Measurements from ENCODE around the gene OR2AE1. TPM values are rescaled to one million over a fixed set of nuclear protein-coding genes. Genes with fewer than 3 reads are reported as not detected.

OR2AE1 gene
- total and polyA plus RNA-seq, 9 of the 15 experiments (the other 6 are each of a cell fraction or from before 2014, with no cell fraction given) = 0.27 TPM; not detected in 8

DNA sequence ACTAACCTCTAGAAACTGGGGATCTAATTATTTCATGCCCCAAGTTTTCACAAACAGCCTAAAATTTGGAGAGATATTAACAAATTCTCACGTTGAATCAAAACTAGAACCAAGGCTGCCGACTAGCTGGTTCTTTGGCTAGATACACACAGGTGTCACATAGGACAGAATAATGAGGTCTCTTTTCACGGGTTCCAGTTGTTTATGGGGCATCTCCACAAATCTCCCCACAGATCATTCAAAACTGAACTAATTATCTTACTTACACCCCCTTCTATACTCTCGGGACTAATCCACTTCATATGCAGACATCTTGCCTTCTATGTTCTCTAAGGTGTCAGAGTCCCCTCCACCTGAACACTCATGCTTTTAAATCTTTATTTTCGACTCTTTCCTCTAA is 16.4 kb upstream of the OR2AE1 start:
- Histone ChIP-seq H2AFZ (ENCODE audit: low read depth, low read length) (no peak overlapping the region), H4K20me1 (replicated peaks; ENCODE audit: control insufficient read depth, insufficient read depth, low read length) (no peaks in the 10 kb centered on the region), H3K36me3 (ENCODE audit: control insufficient read depth, insufficient read depth, low read length) (peaks cover 7% of the 10 kb centered on the region; the same call in 1 of the 3 replicates), H3K27ac (ENCODE audit: extremely low read depth, low read depth, low read length) (no peak overlapping the region), H3K4me2 (ENCODE audit: insufficient read depth, low read length) (no peak overlapping the region), H3K27me3 (ENCODE audit: control insufficient read depth in 2 of 2, insufficient read depth in 2 of 2, low read length in 2 of 2) (no peaks in the 10 kb centered on the region), H3K9me3 (replicated peaks; ENCODE audit: control insufficient read depth, insufficient read depth, low read depth, low read length) (no peaks in the 10 kb centered on the region), H3K4me1 (replicated peaks in 1 of 2; ENCODE audit: control insufficient read depth in 2 of 2, insufficient read depth in 2 of 2, low read length in 2 of 2) (no peaks in the 10 kb centered on the region; a peak in 2 of 5 replicates), H3K79me2 (ENCODE audit: control insufficient read depth, insufficient read depth, low read length) (no peaks in the 10 kb centered on the region), H3K9ac (ENCODE audit: insufficient read depth in 1 of 2, low read depth in 2 of 2, low read length in 2 of 2) (no peak overlapping the region), H3K9me1 (ENCODE audit: control insufficient read depth, insufficient read depth, low read length) (no peaks in the 10 kb centered on the region), H3K4me3 (no peak overlapping the region)
- CTCF ChIA-PET (ENCODE audit: low intra/inter-chr PET ratio) = no interaction called here
- DNase-seq (ENCODE audit: extremely low read depth in 1 of 4, low spot score in 3 of 4) = no peak
- FAIRE-seq = no peak
- 48% methylated on average over 5 of the region's 5 CpGs for WGBS (ENCODE audit: insufficient coverage, low coverage, missing lambda C conversion rate)
- intact Hi-C loops (cut with micrococcal nuclease) (no loop called here), in situ Hi-C loops (cut with MboI) (no loop called here)
- POLR2A ChIA-PET = interaction anchor here (0.6 to 1.6 kb wide), 2 partner anchors 15 to 266 kb away, joined by 4 to 7 read pairs; no protein-coding TSS in a partner anchor
- no TSS peak for BruUV-seq (replicated peaks)
- TF ChIP-seq CCAR2 (IDR thresholded peaks at IDR 0.05; ENCODE audit: low read depth, low read length) (no peak), ZEB2 (IDR thresholded peaks at IDR 0.05) (no peak), RCOR1 (IDR thresholded peaks at IDR 0.05; ENCODE audit: borderline replicate concordance in 1 of 2, low read depth in 2 of 2, low read length in 2 of 2) (no peak), BRD4 (IDR thresholded peaks at IDR 0.05) (no peak), L3MBTL2 (IDR thresholded peaks at IDR 0.05) (no peak), ZC3H8 (IDR thresholded peaks at IDR 0.05) (no peak), HDAC3 (IDR thresholded peaks at IDR 0.05; ENCODE audit: borderline replicate concordance, partially characterized antibody) (no peak), SMAD4 (CRISPR knock-in tag; conservative IDR thresholded peaks at IDR 0.05) (no peak), ZNF197 (CRISPR knock-in tag; IDR thresholded peaks at IDR 0.05; ENCODE audit: low read depth) (no peak), ZNF316 (IDR thresholded peaks at IDR 0.05) (no peak)
- TF ChIP-seq, protein P1, sequence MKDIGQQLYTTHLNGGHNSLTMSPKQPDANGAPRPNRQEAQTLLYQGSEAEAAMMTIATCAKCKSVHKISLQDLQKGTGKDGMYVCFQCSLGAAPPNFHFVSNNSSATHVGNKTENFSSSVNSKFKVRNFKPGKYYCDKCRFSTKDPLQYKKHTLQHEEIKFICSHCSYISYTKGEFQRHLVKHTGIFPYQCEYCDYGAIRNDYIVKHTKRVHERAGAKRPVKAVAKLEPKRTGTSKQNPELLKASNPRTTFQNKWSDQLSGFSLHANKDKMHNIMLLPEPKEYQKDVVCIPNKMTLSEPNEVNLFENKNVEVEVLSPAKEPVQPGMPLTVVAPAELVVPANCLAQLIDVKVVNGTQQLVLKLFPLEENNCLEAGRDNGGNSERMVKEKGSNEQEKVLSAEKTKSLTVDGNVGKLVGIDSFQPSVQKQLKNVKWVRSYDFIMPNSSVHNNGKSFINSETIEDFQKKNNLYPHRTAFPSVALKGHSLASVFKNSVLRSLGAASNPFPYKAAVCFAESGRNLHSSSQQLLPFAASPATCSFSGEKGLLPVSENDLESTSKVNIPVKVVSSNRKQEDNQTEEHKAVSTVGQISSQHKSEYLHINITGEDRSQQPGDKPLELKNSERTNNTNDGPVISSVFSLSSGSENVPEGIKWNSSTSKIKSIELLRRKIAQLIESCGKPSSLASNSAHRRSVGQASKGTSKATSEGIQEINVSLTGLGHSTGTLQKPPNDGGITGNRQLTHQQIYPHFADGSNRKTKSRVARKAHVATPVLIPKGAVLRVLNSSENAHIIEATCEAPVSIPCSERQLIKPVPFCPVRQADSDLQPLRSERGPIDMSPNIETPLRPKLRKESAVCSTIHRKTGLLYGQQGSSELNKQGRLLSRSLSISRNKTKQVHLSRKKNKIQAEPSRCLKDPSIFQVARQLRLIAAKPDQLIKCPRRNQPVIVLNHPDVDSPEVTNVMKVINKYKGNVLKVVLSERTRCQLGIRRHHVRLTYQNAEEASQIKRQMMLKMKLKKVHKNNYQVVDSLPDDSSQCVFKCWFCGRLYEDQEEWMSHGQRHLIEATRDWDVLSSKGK (CRISPR knock-in tag; IDR thresholded peaks at IDR 0.05) = no peak
- TF ChIP-seq, protein P2, sequence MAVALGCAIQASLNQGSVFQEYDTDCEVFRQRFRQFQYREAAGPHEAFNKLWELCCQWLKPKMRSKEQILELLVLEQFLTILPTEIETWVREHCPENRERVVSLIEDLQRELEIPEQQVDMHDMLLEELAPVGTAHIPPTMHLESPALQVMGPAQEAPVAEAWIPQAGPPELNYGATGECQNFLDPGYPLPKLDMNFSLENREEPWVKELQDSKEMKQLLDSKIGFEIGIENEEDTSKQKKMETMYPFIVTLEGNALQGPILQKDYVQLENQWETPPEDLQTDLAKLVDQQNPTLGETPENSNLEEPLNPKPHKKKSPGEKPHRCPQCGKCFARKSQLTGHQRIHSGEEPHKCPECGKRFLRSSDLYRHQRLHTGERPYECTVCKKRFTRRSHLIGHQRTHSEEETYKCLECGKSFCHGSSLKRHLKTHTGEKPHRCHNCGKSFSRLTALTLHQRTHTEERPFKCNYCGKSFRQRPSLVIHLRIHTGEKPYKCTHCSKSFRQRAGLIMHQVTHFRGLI (CRISPR knock-in tag; IDR thresholded peaks at IDR 0.05) = no peak
- TF ChIP-seq, protein P3, sequence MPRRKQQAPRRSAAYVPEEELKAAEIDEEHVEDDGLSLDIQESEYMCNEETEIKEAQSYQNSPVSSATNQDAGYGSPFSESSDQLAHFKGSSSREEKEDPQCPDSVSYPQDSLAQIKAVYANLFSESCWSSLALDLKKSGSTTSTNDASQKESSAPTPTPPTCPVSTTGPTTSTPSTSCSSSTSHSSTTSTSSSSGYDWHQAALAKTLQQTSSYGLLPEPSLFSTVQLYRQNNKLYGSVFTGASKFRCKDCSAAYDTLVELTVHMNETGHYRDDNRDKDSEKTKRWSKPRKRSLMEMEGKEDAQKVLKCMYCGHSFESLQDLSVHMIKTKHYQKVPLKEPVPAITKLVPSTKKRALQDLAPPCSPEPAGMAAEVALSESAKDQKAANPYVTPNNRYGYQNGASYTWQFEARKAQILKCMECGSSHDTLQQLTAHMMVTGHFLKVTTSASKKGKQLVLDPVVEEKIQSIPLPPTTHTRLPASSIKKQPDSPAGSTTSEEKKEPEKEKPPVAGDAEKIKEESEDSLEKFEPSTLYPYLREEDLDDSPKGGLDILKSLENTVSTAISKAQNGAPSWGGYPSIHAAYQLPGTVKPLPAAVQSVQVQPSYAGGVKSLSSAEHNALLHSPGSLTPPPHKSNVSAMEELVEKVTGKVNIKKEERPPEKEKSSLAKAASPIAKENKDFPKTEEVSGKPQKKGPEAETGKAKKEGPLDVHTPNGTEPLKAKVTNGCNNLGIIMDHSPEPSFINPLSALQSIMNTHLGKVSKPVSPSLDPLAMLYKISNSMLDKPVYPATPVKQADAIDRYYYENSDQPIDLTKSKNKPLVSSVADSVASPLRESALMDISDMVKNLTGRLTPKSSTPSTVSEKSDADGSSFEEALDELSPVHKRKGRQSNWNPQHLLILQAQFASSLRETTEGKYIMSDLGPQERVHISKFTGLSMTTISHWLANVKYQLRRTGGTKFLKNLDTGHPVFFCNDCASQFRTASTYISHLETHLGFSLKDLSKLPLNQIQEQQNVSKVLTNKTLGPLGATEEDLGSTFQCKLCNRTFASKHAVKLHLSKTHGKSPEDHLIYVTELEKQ (CRISPR knock-in tag; IDR thresholded peaks at IDR 0.05) = no peak
- no peak for ATAC-seq

All from K562 (cell line).